PC-3 (cell line): ENCODE data around the gene GP2.

Source experiments
- CTCF ChIP-seq: fragments of 300-600 bp; sonication (generic); conservative IDR thresholded peaks from 2 replicates; pipeline ENCODE4 v1.5.1; 2017; ENCODE audit warnings: antibody characterized with exemption, low read depth, mild to moderate bottlenecking, low read length
- EZH2 ChIP-seq: fragments of 300-600 bp; sonication (generic); IDR thresholded peaks from one replicate; pipeline ENCODE4 v1.6.1; 2017; ENCODE audit warnings: antibody characterized with exemption, mild to moderate bottlenecking, low read length; ENCODE audit not compliant: unreplicated experiment
- EZH2phosphoT487 ChIP-seq: fragments of 300-600 bp; sonication (generic); IDR thresholded peaks from 2 replicates; pipeline ENCODE4 v1.6.1; 2018; ENCODE audit warnings: mild to moderate bottlenecking, antibody characterized with exemption, low read length, borderline replicate concordance

- TF ChIP-seq EZH2phosphoT487: no peak
- TF ChIP-seq CTCF: no peak
- TF ChIP-seq EZH2: no peak
These were observed 55.4 kb downstream of the GP2 start for GRCh38 chr16:20271893-20272292.
